Activated T-helper 2 cell treated with anti-CD3 and anti-CD28 coated beads, Interferon-gamma antibody, Interleukin-2, Interleukin-4, amounts not matched to agents 10 μg/mL and 5 μg/mL and 100 μg/mL, durations not matched to agents 14 hours and 24 hours and 36 hours (primary cell): ENCODE measurements around the gene MCCD1. TPM values are rescaled to one million over a fixed set of nuclear protein-coding genes. Genes with fewer than 3 reads are reported as not detected.
"Not testable (repeated sequence)": the region's sequence is repeated elsewhere in the genome, so short reads cannot be mapped to it uniquely, and the experiment has no call there.

Experiments used
- DNase-seq: peaks from one replicate; pipeline ENCODE4 v3.0.0; 2021; ENCODE audit warnings: low spot score
- H3K27ac Mint-ChIP-seq: one replicate; pipeline ENCODE4 v1.8.0; 2021; ENCODE audit warnings: mixed read lengths
- H3K27me3 Mint-ChIP-seq: one replicate; pipeline ENCODE4 v1.8.0; 2021; ENCODE audit warnings: low read depth, mixed read lengths
- H3K36me3 Mint-ChIP-seq: one replicate; pipeline ENCODE4 v1.8.0; 2021; ENCODE audit warnings: low read depth, mixed read lengths
- H3K4me1 Mint-ChIP-seq: one replicate; pipeline ENCODE4 v1.8.0; 2021; ENCODE audit warnings: low read depth, mixed read lengths
- H3K4me3 Mint-ChIP-seq: one replicate; pipeline ENCODE4 v1.8.0; 2021; ENCODE audit warnings: low read depth, mild to moderate bottlenecking, moderate library complexity, mixed read lengths
- H3K9me3 Mint-ChIP-seq: one replicate; pipeline ENCODE4 v1.8.0; 2021; ENCODE audit warnings: mixed read lengths
- intact Hi-C: fragments of 100-400 bp; cut with micrococcal nuclease; formaldehyde crosslinking; loops from one replicate; pipeline ENCODE4 v1.15.1; 2023
- total RNA-seq: library from RNA; stranded (reverse); gene quantifications from 2 replicates; pipeline ENCODE4 v1.2.3, GENCODE V29; 2022

The MCCD1 gene
- total RNA-seq, 1 donor from 2014 or later: not detected

GRCh38 chr6:31548544-31548873, 19.7 kb downstream of the MCCD1 start:
- intact Hi-C loops: loop anchor here (5.0 to 10.0 kb wide), 2 partner anchors 284 to 934 kb away; partner anchors contain the start of genes MRPS18B and PPP1R10
- Mint-ChIP-seq H3K36me3 (peaks cover 18% of the 10 kb centered on the region), H3K4me1 (peaks cover 22% of the 10 kb centered on the region)

GRCh38 chr6:31551371-31551770, 22.6 kb downstream of the MCCD1 start:
- H3K4me1 Mint-ChIP-seq: peaks cover 25% of the 10 kb centered on the region
- intact Hi-C loops: loop anchor here (1.0 kb wide), 2 partner anchors 30 to 47 kb away; no protein-coding TSS in a partner anchor
- not testable (repeated sequence) for H3K27ac Mint-ChIP-seq, H3K9me3 Mint-ChIP-seq, H3K27me3 Mint-ChIP-seq, H3K4me3 Mint-ChIP-seq
- peaks cover 25% of the 10 kb centered on the region for H3K36me3 Mint-ChIP-seq
- DNase-seq: peak; percentile 51

More at GRCh38 chr6:31548544-31548873, 19.7 kb downstream of the MCCD1 start:
- peak overlapping the region; percentile 84 for H3K4me3 Mint-ChIP-seq
- H3K27ac Mint-ChIP-seq: peak overlapping the region; percentile 3
- no peaks in the 10 kb centered on the region for H3K9me3 Mint-ChIP-seq
- no peaks in the 10 kb centered on the region for H3K27me3 Mint-ChIP-seq
- DNase-seq: no peak

GRCh38 chr6:31556307-31556706, 27.5 kb downstream of the MCCD1 start:
- Mint-ChIP-seq H3K9me3 (no peaks in the 10 kb centered on the region), H3K27ac (no peak overlapping the region), H3K4me1 (peaks cover 43% of the 10 kb centered on the region), H3K36me3 (peaks cover 51% of the 10 kb centered on the region), H3K27me3 (no peaks in the 10 kb centered on the region), H3K4me3 (no peak overlapping the region)
- no peak for DNase-seq
- intact Hi-C loops: no loop called here

GRCh38 chr6:31557443-31558317, 28.9 kb downstream of the MCCD1 start:
- intact Hi-C loops: no loop called here
- Mint-ChIP-seq H3K36me3 (peaks cover 53% of the 10 kb centered on the region), H3K27ac (no peak overlapping the region)

GRCh38 chr6:31558318-31558625, 29.5 kb downstream of the MCCD1 start:
- Mint-ChIP-seq H3K4me1 (peaks cover 56% of the 10 kb centered on the region), H3K27me3 (peaks cover 3% of the 10 kb centered on the region), H3K27ac (peak overlapping the region; percentile 51), H3K9me3 (no peaks in the 10 kb centered on the region), H3K36me3 (peaks cover 56% of the 10 kb centered on the region), H3K4me3 (peak overlapping the region; percentile 14)
- DNase-seq: no peak
- intact Hi-C loops: no loop called here

More at GRCh38 chr6:31557443-31558317, 28.9 kb downstream of the MCCD1 start:
- Mint-ChIP-seq H3K27me3 (no peaks in the 10 kb centered on the region), H3K4me3 (no peak overlapping the region), H3K4me1 (peaks cover 52% of the 10 kb centered on the region), H3K9me3 (no peaks in the 10 kb centered on the region)
- DNase-seq: no peak

GRCh38 chr6:31558631-31559500, 30.1 kb downstream of the MCCD1 start:
- Mint-ChIP-seq H3K9me3 (no peaks in the 10 kb centered on the region), H3K4me3 (peak overlapping the region; percentile 51), H3K36me3 (peaks cover 58% of the 10 kb centered on the region), H3K27me3 (peaks cover 5% of the 10 kb centered on the region), H3K4me1 (peaks cover 60% of the 10 kb centered on the region), H3K27ac (peak overlapping the region; percentile 51)
- no peak for DNase-seq
- intact Hi-C loops: no loop called here

- H3K9me3 Mint-ChIP-seq: no peaks in the 10 kb centered on the region
- peaks cover 59% of the 10 kb centered on the region for H3K36me3 Mint-ChIP-seq
- H3K27ac Mint-ChIP-seq: peak overlapping the region; percentile 51
- no peak for DNase-seq
- peak overlapping the region; percentile 51 for H3K4me3 Mint-ChIP-seq
- intact Hi-C loops: no loop called here
- H3K4me1 Mint-ChIP-seq: peaks cover 58% of the 10 kb centered on the region
- H3K27me3 Mint-ChIP-seq: peaks cover 6% of the 10 kb centered on the region
These were observed 30.8 kb downstream of the MCCD1 start for GRCh38 chr6:31559606-31559957.

- peaks cover 60% of the 10 kb centered on the region for H3K36me3 Mint-ChIP-seq
These were observed 31.4 kb downstream of the MCCD1 start for GRCh38 chr6:31559958-31560696.

GRCh38 chr6:31560697-31561058, 31.9 kb downstream of the MCCD1 start:
- no peak for DNase-seq
- H3K27ac Mint-ChIP-seq: peak overlapping the region; percentile 24
- H3K36me3 Mint-ChIP-seq: peaks cover 64% of the 10 kb centered on the region
- peaks cover 15% of the 10 kb centered on the region for H3K27me3 Mint-ChIP-seq
- H3K4me1 Mint-ChIP-seq: peaks cover 65% of the 10 kb centered on the region
- intact Hi-C loops: loop anchor here (1.0 kb wide), 1 partner anchor 8 kb away; no protein-coding TSS in a partner anchor
- peak overlapping the region; percentile 11 for H3K4me3 Mint-ChIP-seq
- H3K9me3 Mint-ChIP-seq: no peaks in the 10 kb centered on the region

More at GRCh38 chr6:31559958-31560696, 31.4 kb downstream of the MCCD1 start:
- H3K4me3 Mint-ChIP-seq: peak overlapping the region; percentile 11
- peaks cover 61% of the 10 kb centered on the region for H3K4me1 Mint-ChIP-seq
- H3K27me3 Mint-ChIP-seq: peaks cover 11% of the 10 kb centered on the region
- peak overlapping the region; percentile 51 for H3K27ac Mint-ChIP-seq
- DNase-seq: no peak
- no peaks in the 10 kb centered on the region for H3K9me3 Mint-ChIP-seq
- intact Hi-C loops: loop anchor here (1.0 kb wide), 1 partner anchor 8 kb away; no protein-coding TSS in a partner anchor

- peaks cover 18% of the 10 kb centered on the region for H3K27me3 Mint-ChIP-seq
- peaks cover 19% of the 10 kb centered on the region for H3K36me3 Mint-ChIP-seq
- no peak for DNase-seq
- intact Hi-C loops: loop anchor here (1.0 kb wide), 3 partner anchors 7 to 20 kb away; partner anchors contain the start of gene NFKBIL1
- H3K4me3 Mint-ChIP-seq: peak overlapping the region; percentile 64
- peak overlapping the region; percentile 86 for H3K27ac Mint-ChIP-seq
- peaks cover 63% of the 10 kb centered on the region for H3K4me1 Mint-ChIP-seq
- H3K9me3 Mint-ChIP-seq: no peaks in the 10 kb centered on the region
These were observed 39.0 kb downstream of the MCCD1 start for GRCh38 chr6:31567531-31568370.

GRCh38 chr6:31568537-31568961, 39.8 kb downstream of the MCCD1 start:
- peaks cover 18% of the 10 kb centered on the region for H3K27me3 Mint-ChIP-seq
- H3K27ac Mint-ChIP-seq: peak overlapping the region; percentile 86
- intact Hi-C loops: loop anchor here (1.0 kb wide), 3 partner anchors 8 to 21 kb away; partner anchors contain the start of gene NFKBIL1
- peaks cover 65% of the 10 kb centered on the region for H3K4me1 Mint-ChIP-seq
- peaks cover 24% of the 10 kb centered on the region for H3K36me3 Mint-ChIP-seq
- peak overlapping the region; percentile 64 for H3K4me3 Mint-ChIP-seq
- H3K9me3 Mint-ChIP-seq: no peaks in the 10 kb centered on the region
- DNase-seq: peak; percentile 78
